Adipocyte (in vitro differentiated cells): ENCODE results near the gene ADGB.
"Not testable (repeated sequence)": the region's sequence is repeated elsewhere in the genome, so short reads cannot be mapped to it uniquely, and the experiment has no call there.

Source experiments
- DNase-seq: peaks from one replicate; pipeline ENCODE4 v3.0.0-alpha.2; 2015; ENCODE audit warnings: low read depth
- H3K27me3 ChIP-seq: replicated peaks from 2 replicates; pipeline ENCODE4 v1.7.0; 2013; ENCODE audit warnings: mild to moderate bottlenecking, low read length, moderate library complexity; ENCODE audit not compliant: control insufficient read depth, insufficient read depth
- H3K36me3 ChIP-seq: 2 replicates; pipeline ENCODE4 v1.7.0; 2013; ENCODE audit warnings: low read length, mild to moderate bottlenecking, moderate library complexity; ENCODE audit not compliant: control insufficient read depth, insufficient read depth, severe bottlenecking
- H3K4me1 ChIP-seq: 2 replicates; pipeline ENCODE4 v1.7.0; 2013; ENCODE audit warnings: mild to moderate bottlenecking, low read length, moderate library complexity; ENCODE audit not compliant: control insufficient read depth, insufficient read depth
- H3K4me3 ChIP-seq: 2 replicates; pipeline ENCODE4 v1.7.0; 2013; ENCODE audit warnings: mild to moderate bottlenecking, low read length, moderate library complexity
- H3K9ac ChIP-seq: 2 replicates; pipeline ENCODE4 v1.7.0; 2013; ENCODE audit warnings: mild to moderate bottlenecking, low read length, moderate library complexity
- H3K9me3 ChIP-seq: 2 replicates; pipeline ENCODE4 v1.7.0; 2013; ENCODE audit warnings: mild to moderate bottlenecking, low read length, moderate library complexity; ENCODE audit not compliant: control insufficient read depth

The ADGB gene

GRCh38 chr6:146598772-146599405 is at the start of gene ADGB:
Gene ADGB, plus strand, starts transcription at chr6:146598972. Its CDS starts 69 bp downstream, at chr6:146599041.
- H3K36me3 ChIP-seq: no peaks in the 10 kb centered on the region
- peak; percentile 77 for DNase-seq
- peak within 1 kb of the TSS; percentile 84 for H3K4me3 ChIP-seq
- H3K9ac ChIP-seq: peak within 1 kb of the TSS; percentile 75
- H3K9me3 ChIP-seq: no peaks in the 10 kb centered on the region
- no peaks in the 10 kb centered on the region for H3K27me3 ChIP-seq
- no peaks in the 10 kb centered on the region for H3K4me1 ChIP-seq

DNA sequence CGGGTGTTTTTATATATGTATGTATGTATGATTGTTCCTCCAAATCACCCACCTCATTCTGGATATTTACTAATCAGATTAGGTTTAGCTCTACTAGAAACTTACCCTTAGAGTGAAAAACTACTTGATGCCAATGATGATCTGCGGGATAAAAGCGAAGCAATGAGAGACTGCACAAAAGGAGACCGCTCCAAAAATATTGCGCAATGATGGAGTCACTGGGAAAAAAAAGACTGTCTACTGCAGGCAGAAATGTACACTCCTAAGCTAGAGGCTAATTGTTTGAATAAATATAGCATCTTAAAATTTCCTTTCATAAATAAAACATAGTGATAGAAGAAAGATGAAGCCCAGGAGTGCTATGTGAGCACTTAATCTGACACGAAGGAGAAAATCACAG is 47.9 kb upstream of the ADGB start:
- no peaks in the 10 kb centered on the region for H3K9me3 ChIP-seq
- DNase-seq: peak; percentile 50
- H3K9ac ChIP-seq: no peak overlapping the region
- peaks cover 35% of the 10 kb centered on the region for H3K36me3 ChIP-seq
- peaks cover 20% of the 10 kb centered on the region for H3K4me1 ChIP-seq
- H3K27me3 ChIP-seq: no peaks in the 10 kb centered on the region
- H3K4me3 ChIP-seq: no peak overlapping the region

GRCh38 chr6:146551545-146551944 is 47.2 kb upstream of the ADGB start:
- Histone ChIP-seq H3K4me3 (no peak overlapping the region), H3K9me3 (no peaks in the 10 kb centered on the region), H3K4me1 (peaks cover 15% of the 10 kb centered on the region), H3K36me3 (peaks cover 35% of the 10 kb centered on the region), H3K27me3 (no peaks in the 10 kb centered on the region), H3K9ac (no peak overlapping the region)
- no peak for DNase-seq

DNA sequence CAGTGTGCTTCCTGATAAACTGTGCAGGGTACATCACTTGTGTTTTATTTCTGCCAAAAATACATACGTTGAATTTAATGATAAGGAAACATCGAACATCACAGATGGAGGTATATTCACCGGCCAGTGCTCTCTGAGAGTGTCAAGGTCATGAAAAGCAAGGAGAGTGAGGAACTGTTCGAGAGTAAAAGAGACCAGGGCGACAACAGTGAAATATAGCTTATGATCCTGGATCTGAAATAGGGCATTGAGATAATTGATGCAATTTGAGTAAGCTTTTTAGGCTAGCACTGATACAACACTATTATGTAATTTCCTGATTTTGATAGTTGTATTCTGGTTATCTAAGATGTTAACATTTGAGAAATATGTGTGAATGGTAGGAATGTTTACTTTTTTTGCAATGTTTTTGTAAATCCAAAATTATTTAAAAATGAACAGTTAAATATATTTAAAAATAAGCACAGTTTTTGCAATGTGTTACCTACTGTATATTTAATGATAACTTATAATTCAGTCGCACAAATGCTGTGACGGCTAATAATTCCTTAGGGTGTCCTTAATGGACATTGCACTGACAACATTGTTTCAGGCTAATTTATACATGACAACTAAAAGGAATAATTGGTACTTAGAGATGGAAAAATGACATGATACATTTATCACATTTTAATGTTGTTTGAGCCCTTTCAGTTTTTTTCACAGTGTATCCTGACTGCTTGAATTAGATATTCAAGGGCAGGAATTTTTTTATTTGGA is 45.2 kb upstream of the ADGB start:
- no peaks in the 10 kb centered on the region for H3K9me3 ChIP-seq
- H3K4me3 ChIP-seq: no peak overlapping the region
- no peak overlapping the region for H3K9ac ChIP-seq
- H3K36me3 ChIP-seq: peaks cover 35% of the 10 kb centered on the region
- no peak for DNase-seq
- H3K4me1 ChIP-seq: peaks cover 8% of the 10 kb centered on the region
- no peaks in the 10 kb centered on the region for H3K27me3 ChIP-seq

DNA sequence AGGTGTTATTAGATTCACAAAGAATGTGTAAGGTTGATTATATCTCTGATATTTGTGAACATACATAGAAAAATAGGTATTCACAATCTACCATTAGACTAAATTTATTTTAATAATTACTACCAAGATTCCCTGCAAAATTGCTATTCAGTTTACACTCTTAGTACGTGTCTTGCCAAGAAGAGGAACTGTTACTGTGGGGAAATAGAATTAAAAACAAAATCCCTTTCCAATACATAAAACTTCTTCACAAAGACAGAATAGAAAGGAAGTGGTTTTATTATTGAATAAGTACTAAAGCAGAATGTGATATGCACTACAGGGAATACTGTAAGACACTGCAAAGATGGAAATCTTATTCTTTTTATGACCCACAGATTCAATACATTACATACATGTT is 38.2 kb upstream of the ADGB start:
- Histone ChIP-seq H3K9me3 (no peaks in the 10 kb centered on the region), H3K36me3 (no peaks in the 10 kb centered on the region), H3K9ac (no peak overlapping the region), H3K27me3 (no peaks in the 10 kb centered on the region), H3K4me3 (no peak overlapping the region), H3K4me1 (no peaks in the 10 kb centered on the region)
- no peak for DNase-seq

- not testable (repeated sequence) for DNase-seq, H3K4me3 ChIP-seq, H3K36me3 ChIP-seq, H3K9ac ChIP-seq, H3K9me3 ChIP-seq, H3K4me1 ChIP-seq, H3K27me3 ChIP-seq
These were observed 32.1 kb upstream of the ADGB start for GRCh38 chr6:146566661-146567060.

GRCh38 chr6:146568619-146569018 is 30.2 kb upstream of the ADGB start:
- not testable (repeated sequence) for H3K4me1 ChIP-seq, H3K9me3 ChIP-seq, H3K9ac ChIP-seq, H3K36me3 ChIP-seq, H3K4me3 ChIP-seq, DNase-seq, H3K27me3 ChIP-seq

GRCh38 chr6:146574211-146574610 is 24.6 kb upstream of the ADGB start:
- H3K36me3 ChIP-seq: no peaks in the 10 kb centered on the region
- H3K9ac ChIP-seq: no peak overlapping the region
- no peaks in the 10 kb centered on the region for H3K9me3 ChIP-seq
- DNase-seq: no peak
- no peaks in the 10 kb centered on the region for H3K4me1 ChIP-seq
- no peak overlapping the region for H3K4me3 ChIP-seq
- no peaks in the 10 kb centered on the region for H3K27me3 ChIP-seq

GRCh38 chr6:146578054-146578453 is 20.7 kb upstream of the ADGB start:
- no peaks in the 10 kb centered on the region for H3K36me3 ChIP-seq
- no peaks in the 10 kb centered on the region for H3K4me1 ChIP-seq
- H3K9ac ChIP-seq: no peak overlapping the region

DNA sequence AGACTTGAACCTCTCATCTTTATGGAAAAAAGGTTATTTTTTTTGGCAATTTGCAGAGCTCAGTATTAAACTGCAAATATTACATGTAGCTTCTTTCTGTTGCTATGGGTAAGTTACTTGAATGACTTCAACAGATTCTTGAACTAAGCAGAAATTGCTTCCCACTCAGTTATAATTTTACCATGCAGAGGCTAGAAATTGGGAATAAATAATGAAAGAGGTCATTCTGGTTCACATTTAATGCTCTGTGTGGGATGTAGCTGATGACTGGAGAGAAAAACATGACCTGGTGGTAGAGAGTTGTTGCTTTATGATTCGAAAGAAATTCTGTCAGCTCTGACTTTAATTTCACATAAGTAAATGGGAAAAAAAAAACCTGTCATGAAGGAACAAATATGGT is 16.8 kb upstream of the ADGB start:
- Histone ChIP-seq H3K27me3 (no peaks in the 10 kb centered on the region), H3K4me1 (no peaks in the 10 kb centered on the region), H3K9ac (no peak overlapping the region), H3K4me3 (no peak overlapping the region), H3K36me3 (no peaks in the 10 kb centered on the region), H3K9me3 (no peaks in the 10 kb centered on the region)
- no peak for DNase-seq

More at GRCh38 chr6:146578054-146578453, 20.7 kb upstream of the ADGB start:
- no peaks in the 10 kb centered on the region for H3K9me3 ChIP-seq
- no peak for DNase-seq
- H3K4me3 ChIP-seq: no peak overlapping the region
- no peaks in the 10 kb centered on the region for H3K27me3 ChIP-seq

GRCh38 chr6:146582857-146583256 is 15.9 kb upstream of the ADGB start:
- Histone ChIP-seq H3K4me3 (no peak overlapping the region), H3K4me1 (no peaks in the 10 kb centered on the region), H3K9ac (no peak overlapping the region), H3K36me3 (no peaks in the 10 kb centered on the region), H3K9me3 (no peaks in the 10 kb centered on the region), H3K27me3 (no peaks in the 10 kb centered on the region)
- DNase-seq: peak; percentile 31
